ENCODE measurements around the gene C16orf46.

The C16orf46 gene

GRCh38 chr16:81040131-81040530, 36.9 kb downstream of the C16orf46 start:
- Histone ChIP-seq H3K4me3 (ENCODE audit: low read depth in 1 of 2, low read length in 2 of 2) (no peak overlapping the region), H4K20me1 (ENCODE audit: insufficient read depth, low read length) (peaks cover 9% of the 10 kb centered on the region; the same call in 1 of the 2 replicates), H3K36me3 (ENCODE audit: insufficient read depth, low read length) (peaks cover 54% of the 10 kb centered on the region), H3K4me1 (ENCODE audit: insufficient read depth, low read length) (peaks cover 26% of the 10 kb centered on the region), H3K4me2 (ENCODE audit: insufficient read depth, low read length) (no peak overlapping the region), H2AFZ (ENCODE audit: low read depth, low read length) (no peak overlapping the region), H3K27ac (ENCODE audit: low read length) (no peak overlapping the region), H3K9ac (ENCODE audit: low read depth, low read length) (no peak overlapping the region), H3K79me2 (ENCODE audit: insufficient read depth, low read length) (peaks cover 34% of the 10 kb centered on the region), H3K9me3 (ENCODE audit: insufficient read depth, low read length, severe bottlenecking) (no peaks in the 10 kb centered on the region), H3K27me3 (ENCODE audit: insufficient read depth, low read length, poor library complexity) (no peaks in the 10 kb centered on the region)
- DNase-seq, result no peak
- no peak for TF ChIP-seq EZH2 (IDR thresholded peaks at IDR 0.05; ENCODE audit: borderline replicate concordance, low read depth, low read length, severe bottlenecking)
- TF ChIP-seq CTCF (IDR thresholded peaks at IDR 0.05; ENCODE audit: borderline replicate concordance, extremely low read depth, low read length, poor library complexity, severe bottlenecking), result no peak
- no peak for ATAC-seq (ENCODE audit: insufficient read depth, low read depth)

GRCh38 chr16:81036751-81037350, 40.2 kb downstream of the C16orf46 start:
- Histone ChIP-seq H3K4me2 (ENCODE audit: insufficient read depth, low read length) (peak overlapping the region; percentile 74), H3K27ac (ENCODE audit: low read length) (peak overlapping the region; percentile 63; the same call in 1 of the 2 replicates), H3K9me3 (ENCODE audit: insufficient read depth, low read length, severe bottlenecking) (no peaks in the 10 kb centered on the region), H3K36me3 (ENCODE audit: insufficient read depth, low read length) (peaks cover 23% of the 10 kb centered on the region), H3K27me3 (ENCODE audit: insufficient read depth, low read length, poor library complexity) (no peaks in the 10 kb centered on the region), H4K20me1 (ENCODE audit: insufficient read depth, low read length) (peaks cover 9% of the 10 kb centered on the region; the same call in 1 of the 2 replicates), H3K9ac (ENCODE audit: low read depth, low read length) (peak overlapping the region; percentile 73), H3K4me3 (ENCODE audit: low read depth in 1 of 2, low read length in 2 of 2) (peak overlapping the region; percentile 33 to 62; a peak in 3 of 4 replicates), H3K4me1 (ENCODE audit: insufficient read depth, low read length) (peaks cover 26% of the 10 kb centered on the region), H3K79me2 (ENCODE audit: insufficient read depth, low read length) (peaks cover 34% of the 10 kb centered on the region), H2AFZ (ENCODE audit: low read depth, low read length) (peak overlapping the region; percentile 87)
- DNase-seq (no peak), ATAC-seq (ENCODE audit: insufficient read depth, low read depth) (no peak; the same call in 2 of the 3 replicates)
- TF ChIP-seq CTCF (IDR thresholded peaks at IDR 0.05; ENCODE audit: borderline replicate concordance, extremely low read depth, low read length, poor library complexity, severe bottlenecking) (no peak), EZH2 (IDR thresholded peaks at IDR 0.05; ENCODE audit: borderline replicate concordance, low read depth, low read length, severe bottlenecking) (no peak)

GRCh38 chr16:81035975-81036750, 40.9 kb downstream of the C16orf46 start:
- peak overlapping the region; percentile 63 for H3K27ac ChIP-seq (ENCODE audit: low read length)
- H3K4me1 ChIP-seq (ENCODE audit: insufficient read depth, low read length), result peaks cover 26% of the 10 kb centered on the region
- H3K79me2 ChIP-seq (ENCODE audit: insufficient read depth, low read length), result peaks cover 34% of the 10 kb centered on the region
- H3K27me3 ChIP-seq (ENCODE audit: insufficient read depth, low read length, poor library complexity), result no peaks in the 10 kb centered on the region
- peak; percentile 30 for DNase-seq
- peaks cover 9% of the 10 kb centered on the region; the same call in 1 of the 2 replicates for H4K20me1 ChIP-seq (ENCODE audit: insufficient read depth, low read length)
- peak overlapping the region; percentile 87 for H2AFZ ChIP-seq (ENCODE audit: low read depth, low read length)
- H3K36me3 ChIP-seq (ENCODE audit: insufficient read depth, low read length), result peaks cover 17% of the 10 kb centered on the region
- peak; percentile 43 for ATAC-seq (ENCODE audit: insufficient read depth, low read depth)
- H3K9me3 ChIP-seq (ENCODE audit: insufficient read depth, low read length, severe bottlenecking), result no peaks in the 10 kb centered on the region
- TF ChIP-seq CTCF (IDR thresholded peaks at IDR 0.05; ENCODE audit: borderline replicate concordance, extremely low read depth, low read length, poor library complexity, severe bottlenecking) (no peak), EZH2 (IDR thresholded peaks at IDR 0.05; ENCODE audit: borderline replicate concordance, low read depth, low read length, severe bottlenecking) (no peak)
- H3K4me3 ChIP-seq (ENCODE audit: low read depth in 1 of 2, low read length in 2 of 2), result peak overlapping the region; percentile 33 to 62; a peak in 3 of 4 replicates
- H3K4me2 ChIP-seq (ENCODE audit: insufficient read depth, low read length), result peak overlapping the region; percentile 74
- peak overlapping the region; percentile 73 for H3K9ac ChIP-seq (ENCODE audit: low read depth, low read length)
